Loucy (cell line): Measurements from ENCODE around the gene ARMCX4.

ENCODE experiments used
- CTCF ChIP-seq: fragments of 200-600 bp; sonication (generic); conservative IDR thresholded peaks from 2 replicates; pipeline ENCODE4 v1.5.1; 2014; ENCODE audit warnings: mild to moderate bottlenecking, antibody characterized with exemption, low read length
- EZH2phosphoT487 ChIP-seq: fragments of 200-600 bp; IDR thresholded peaks from 2 replicates; pipeline ENCODE4 v1.6.1; 2018; ENCODE audit warnings: antibody characterized with exemption, mild to moderate bottlenecking, moderate library complexity, borderline replicate concordance

GRCh38 chrX:101484135-101484534 lies 1.1 kb upstream of the ARMCX4 start:
- TF ChIP-seq CTCF: no peak
- TF ChIP-seq EZH2phosphoT487: no peak
